ENCODE results near the gene GAREM2. TPM values are rescaled to one million over a fixed set of nuclear protein-coding genes. Genes with fewer than 3 reads are reported as not detected.

GAREM2 gene
- polyA plus RNA-seq, 1 donor from 2014 or later: 0.19 TPM

DNA sequence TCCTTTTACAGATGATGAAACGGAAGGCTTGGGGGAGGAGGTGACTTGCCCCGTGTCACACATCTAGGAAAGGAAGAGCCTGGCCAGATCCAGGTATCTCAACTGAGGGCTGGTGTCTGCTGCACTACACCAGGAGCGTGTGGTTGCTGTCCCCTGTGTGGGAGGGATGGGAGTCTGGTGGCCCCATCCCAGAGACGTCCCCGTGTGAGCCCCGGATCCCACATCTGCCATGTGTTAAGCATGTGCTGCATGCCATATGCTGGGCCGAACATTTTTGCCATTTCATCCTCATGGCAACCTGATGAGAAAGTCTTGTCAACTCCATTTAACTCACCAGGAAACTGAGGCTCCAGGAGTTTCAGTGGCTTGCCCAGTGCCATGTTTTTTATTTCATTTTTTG lies 4.2 kb downstream of the GAREM2 start:
- H3K36me3 Mint-ChIP-seq: no peaks in the 10 kb centered on the region
- H3K4me3 Mint-ChIP-seq: peak overlapping the region in 1 of 4 donors; percentile 50
- no peak overlapping the region for H3K27ac Mint-ChIP-seq
- H3K27me3 Mint-ChIP-seq: peaks cover 30% of the 10 kb centered on the region
- peaks cover 5 to 9% (median 8%) of the 10 kb centered on the region in 3 donors for H3K4me1 Mint-ChIP-seq
- H3K9me3 Mint-ChIP-seq: no peaks in the 10 kb centered on the region

DNA sequence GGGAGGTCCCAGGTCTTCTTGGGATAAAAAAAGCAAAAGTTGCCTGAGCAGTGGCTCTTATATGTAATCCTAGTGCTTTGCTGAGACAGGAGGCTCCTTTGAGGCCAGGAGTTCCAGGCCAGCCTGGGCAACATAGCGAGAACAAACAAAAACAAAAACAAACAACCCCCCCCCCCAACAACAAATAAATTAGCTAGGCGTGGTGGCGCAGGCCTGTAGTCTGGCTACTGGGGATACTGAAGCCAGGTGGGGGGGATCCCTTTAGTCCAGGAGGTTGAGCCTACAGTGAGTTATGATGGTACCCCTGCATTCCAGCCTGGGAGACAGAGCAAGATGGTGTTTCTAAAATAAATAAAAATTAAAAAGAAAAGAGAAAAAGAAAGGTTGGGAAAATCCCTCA lies 5.4 kb downstream of the GAREM2 start:
- Mint-ChIP-seq H3K27me3 (peaks cover 27% of the 10 kb centered on the region), H3K4me1 (peaks cover 5 to 7% (median 7%) of the 10 kb centered on the region in 3 donors), H3K4me3 (no peak overlapping the region), H3K27ac (no peak overlapping the region), H3K36me3 (no peaks in the 10 kb centered on the region), H3K9me3 (no peaks in the 10 kb centered on the region)

DNA sequence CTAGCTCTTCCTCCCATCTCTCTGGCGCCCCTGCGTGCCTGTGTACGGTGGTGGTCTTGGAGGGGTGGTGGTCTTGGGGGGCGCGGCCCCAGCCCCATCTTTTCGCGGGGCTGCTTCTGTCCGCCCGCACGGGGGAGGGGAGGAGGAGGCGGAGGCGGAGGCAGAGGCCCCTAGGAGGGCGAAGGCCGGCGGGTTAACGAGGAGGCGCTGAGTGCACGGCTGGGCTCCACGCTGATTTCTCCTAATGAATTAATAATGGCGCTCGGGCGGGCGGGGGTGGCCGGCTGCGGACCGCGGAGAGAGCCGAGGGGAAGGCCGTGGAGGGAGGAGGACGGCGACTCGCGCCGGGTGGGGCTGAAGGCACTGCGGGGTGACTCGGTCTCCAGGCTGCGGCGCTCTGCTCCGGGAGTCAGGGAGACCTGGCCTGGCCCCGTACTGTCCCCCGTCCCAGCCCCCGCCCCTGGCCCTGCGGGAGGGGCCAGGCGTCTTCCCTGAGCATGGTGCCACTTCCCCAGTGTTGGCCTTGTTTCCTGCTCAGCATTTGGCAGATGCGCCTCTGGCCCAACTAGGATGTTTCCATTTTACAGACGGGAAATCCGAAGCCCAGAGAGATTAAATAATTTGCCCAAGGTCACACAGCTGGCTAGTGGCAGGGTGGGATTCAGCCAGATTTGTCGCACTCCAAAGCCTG lies 6.0 kb downstream of the GAREM2 start:
- H3K36me3 Mint-ChIP-seq: no peaks in the 10 kb centered on the region
- peak overlapping the region; percentile 47 to 89 (median 80) for H3K4me3 Mint-ChIP-seq
- H3K27ac Mint-ChIP-seq: no peak overlapping the region
- peaks cover 26% of the 10 kb centered on the region for H3K27me3 Mint-ChIP-seq
- no peaks in the 10 kb centered on the region for H3K9me3 Mint-ChIP-seq
- H3K4me1 Mint-ChIP-seq: peaks cover 5 to 10% (median 7%) of the 10 kb centered on the region in 3 donors

GRCh38 chr2:26179446-26179913 lies 6.6 kb downstream of the GAREM2 start:
- peaks cover 1 to 7% (median 6%) of the 10 kb centered on the region in 3 donors for H3K4me1 Mint-ChIP-seq
- H3K9me3 Mint-ChIP-seq: no peaks in the 10 kb centered on the region
- H3K27ac Mint-ChIP-seq: no peak overlapping the region
- H3K36me3 Mint-ChIP-seq: no peaks in the 10 kb centered on the region
- H3K4me3 Mint-ChIP-seq: peak overlapping the region; percentile 47 to 89 (median 80)
- H3K27me3 Mint-ChIP-seq: peaks cover 22% of the 10 kb centered on the region

- H3K4me3 Mint-ChIP-seq: peak overlapping the region in 2 of 4 donors; percentile 7 to 17
Measured at GRCh38 chr2:26182441-26182840, 9.6 kb downstream of the GAREM2 start.

DNA sequence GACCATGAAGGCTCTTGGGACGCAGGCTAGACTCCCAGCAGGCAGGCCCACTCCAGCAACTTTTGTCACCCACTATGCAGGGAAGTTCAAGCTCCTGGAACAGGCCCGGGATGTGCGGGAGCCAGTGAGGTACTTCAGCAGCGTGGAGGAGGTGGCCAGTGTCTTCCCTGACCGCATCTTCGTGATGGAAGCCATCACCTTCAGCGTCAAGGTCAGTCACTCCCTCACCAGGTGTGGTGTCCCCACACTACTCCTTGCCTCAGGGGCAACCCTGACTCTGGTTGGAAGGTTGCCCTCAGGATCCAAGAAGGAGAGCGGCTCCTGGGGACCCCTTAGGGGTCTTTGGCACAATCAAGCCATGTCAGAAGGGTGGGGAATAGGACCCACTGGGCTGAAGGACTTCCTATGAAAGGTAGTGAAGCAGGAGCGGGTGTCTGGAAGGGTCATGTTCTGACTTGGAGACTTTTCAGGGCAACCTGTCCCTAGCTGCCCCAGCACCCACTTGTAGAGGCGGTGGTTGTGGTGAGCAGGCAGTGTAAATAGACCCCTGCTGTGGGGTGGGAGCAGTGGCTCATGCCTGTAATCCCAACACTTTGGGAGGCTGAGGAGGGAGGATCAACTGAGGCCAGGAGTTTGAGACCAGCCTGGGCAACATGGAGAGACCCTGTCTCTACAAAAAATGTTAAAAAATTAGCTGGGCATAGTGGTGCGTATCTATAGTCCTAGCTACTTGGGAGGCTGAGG lies 10.2 kb downstream of the GAREM2 start:
- Mint-ChIP-seq H3K4me3 (peak overlapping the region; percentile 16 to 83 (median 50)), H3K9me3 (no peaks in the 10 kb centered on the region), H3K27ac (no peak overlapping the region), H3K27me3 (peaks cover 16% of the 10 kb centered on the region), H3K36me3 (no peaks in the 10 kb centered on the region), H3K4me1 (peaks cover 0 to 16% (median 8%) of the 10 kb centered on the region in 3 donors)

More at GRCh38 chr2:26182441-26182840, 9.6 kb downstream of the GAREM2 start:
- Mint-ChIP-seq H3K9me3 (no peaks in the 10 kb centered on the region), H3K4me1 (peaks cover 0 to 16% (median 8%) of the 10 kb centered on the region in 3 donors), H3K27ac (no peak overlapping the region), H3K36me3 (no peaks in the 10 kb centered on the region), H3K27me3 (peaks cover 16% of the 10 kb centered on the region)

- Mint-ChIP-seq H3K27ac (no peak overlapping the region), H3K4me3 (peak overlapping the region; percentile 16 to 88 (median 66)), H3K9me3 (no peaks in the 10 kb centered on the region), H3K27me3 (peaks cover 12% of the 10 kb centered on the region), H3K36me3 (no peaks in the 10 kb centered on the region), H3K4me1 (peaks cover 0 to 16% (median 8%) of the 10 kb centered on the region in 3 donors)
Measured at GRCh38 chr2:26184121-26184520, 11.2 kb downstream of the GAREM2 start.

- Mint-ChIP-seq H3K4me3 (peak overlapping the region in 3 of 4 donors; percentile 82 to 90 (median 82)), H3K4me1 (peaks cover 0 to 13% (median 8%) of the 10 kb centered on the region in 3 donors), H3K27ac (no peak overlapping the region), H3K27me3 (peaks cover 9% of the 10 kb centered on the region), H3K9me3 (no peaks in the 10 kb centered on the region), H3K36me3 (no peaks in the 10 kb centered on the region)
Measured at GRCh38 chr2:26184555-26185303, 11.8 kb downstream of the GAREM2 start.

- H3K27me3 Mint-ChIP-seq: peaks cover 4% of the 10 kb centered on the region
- peaks cover 0 to 13% (median 4%) of the 10 kb centered on the region in 3 donors for H3K4me1 Mint-ChIP-seq
- peak overlapping the region; percentile 79 to 90 (median 82) for H3K4me3 Mint-ChIP-seq
- H3K36me3 Mint-ChIP-seq: no peaks in the 10 kb centered on the region
- H3K27ac Mint-ChIP-seq: peak overlapping the region in 1 of 3 donors; percentile 59
- H3K9me3 Mint-ChIP-seq: no peaks in the 10 kb centered on the region
Measured at GRCh38 chr2:26185304-26185928, 12.5 kb downstream of the GAREM2 start.

- H3K27me3 Mint-ChIP-seq: peaks cover under 1% of the 10 kb centered on the region
- H3K36me3 Mint-ChIP-seq: no peaks in the 10 kb centered on the region
- no peaks in the 10 kb centered on the region for H3K9me3 Mint-ChIP-seq
- peaks cover 0 to 13% (median 4%) of the 10 kb centered on the region in 3 donors for H3K4me1 Mint-ChIP-seq
- H3K27ac Mint-ChIP-seq: peak overlapping the region in 1 of 3 donors; percentile 63
- H3K4me3 Mint-ChIP-seq: peak overlapping the region; percentile 79 to 90 (median 82)
Measured at GRCh38 chr2:26185954-26186770, 13.3 kb downstream of the GAREM2 start.

DNA sequence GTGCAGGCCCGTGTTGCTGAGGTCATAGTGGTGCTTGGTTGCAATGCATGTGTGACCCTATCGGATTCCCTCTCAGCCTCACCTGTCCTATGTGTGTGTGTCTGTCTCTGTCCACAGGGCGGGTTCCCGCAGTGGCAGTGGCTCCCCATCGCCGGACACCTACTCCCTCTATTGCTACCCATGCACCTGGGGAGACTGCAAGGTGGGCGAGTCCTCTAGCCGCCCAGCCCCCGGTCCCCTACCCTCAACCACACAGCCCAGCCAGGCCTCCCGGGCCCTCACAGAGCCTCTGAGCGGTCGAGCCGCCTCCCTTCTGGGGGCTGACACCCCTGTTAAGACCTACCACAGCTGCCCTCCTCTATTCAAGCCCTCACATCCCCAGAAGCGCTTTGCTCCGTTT lies 14.2 kb downstream of the GAREM2 start:
- Mint-ChIP-seq H3K9me3 (no peaks in the 10 kb centered on the region), H3K27me3 (no peaks in the 10 kb centered on the region), H3K27ac (no peak overlapping the region), H3K4me1 (peaks cover 0 to 13% (median 4%) of the 10 kb centered on the region in 3 donors), H3K4me3 (peak overlapping the region in 3 of 4 donors; percentile 4 to 51 (median 47)), H3K36me3 (no peaks in the 10 kb centered on the region)

- no peaks in the 10 kb centered on the region for H3K9me3 Mint-ChIP-seq
- H3K4me1 Mint-ChIP-seq: peaks cover 0 to 13% (median 4%) of the 10 kb centered on the region in 3 donors
- H3K27me3 Mint-ChIP-seq: no peaks in the 10 kb centered on the region
- peak overlapping the region in 1 of 3 donors; percentile 53 for H3K27ac Mint-ChIP-seq
- H3K4me3 Mint-ChIP-seq: no peak overlapping the region
- no peaks in the 10 kb centered on the region for H3K36me3 Mint-ChIP-seq
Measured at GRCh38 chr2:26187537-26188104, 14.7 kb downstream of the GAREM2 start.

DNA sequence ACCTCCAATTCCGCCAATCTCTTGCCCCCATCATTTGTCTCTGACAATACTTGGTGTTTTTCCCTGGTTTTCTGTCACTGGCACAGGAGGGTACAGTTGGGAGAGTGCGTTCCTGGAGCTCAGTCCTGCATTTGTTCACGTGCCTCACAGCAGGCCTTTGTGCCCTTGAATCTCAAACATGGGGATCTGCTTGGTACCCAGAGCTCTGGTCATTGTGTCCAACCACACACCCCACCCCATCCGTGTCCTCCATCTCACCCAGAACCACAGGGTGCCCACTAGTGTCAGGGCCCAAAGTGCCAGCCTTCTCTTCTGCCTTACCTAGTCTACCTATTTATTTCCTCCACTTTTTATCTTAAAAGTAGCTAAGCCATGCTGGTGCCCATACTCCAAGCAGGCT lies 16.2 kb downstream of the GAREM2 start:
- peak overlapping the region in 1 of 3 donors; percentile 71 for H3K27ac Mint-ChIP-seq
- peak overlapping the region in 1 of 4 donors; percentile 12 for H3K4me3 Mint-ChIP-seq
- no peaks in the 10 kb centered on the region for H3K36me3 Mint-ChIP-seq
- H3K9me3 Mint-ChIP-seq: no peaks in the 10 kb centered on the region
- no peaks in the 10 kb centered on the region for H3K27me3 Mint-ChIP-seq
- peaks cover 0 to 9% (median 4%) of the 10 kb centered on the region in 3 donors for H3K4me1 Mint-ChIP-seq
